GM12878 (cell line): Measurements from ENCODE around the gene CHCHD3. TPM values are rescaled to one million over a fixed set of nuclear protein-coding genes. Genes with fewer than 3 reads are reported as not detected.

ENCODE experiments used
- ATAC-seq: fragments of 200-7000 bp; cut with Tn5 transposase; 3 replicates; pipeline ENCODE4 v1.9.1; 2020; ENCODE audit warnings: mild to moderate bottlenecking, moderate library complexity
- BruUV-seq: library from RNA; stranded (reverse); fragments of 400-500 nt; replicated peaks from 2 replicates; lab custom pipeline; 2021; lab: Mats Ljungman, UMichigan
- CTCF ChIA-PET: fragments of 300-600 bp; sonication (Branson Sonifier 250); formaldehyde crosslinking; extraction: SDS; loops from one replicate; lab custom pipeline; 2021; ENCODE audit warnings: inconsistent platforms; lab: Yijun Ruan, JAX
- POLR2A ChIA-PET: fragments of 350-600 bp; formaldehyde crosslinking; extraction: SDS; loops from one replicate; lab custom pipeline; 2021; ENCODE audit warnings: inconsistent platforms; lab: Charles Lee
- RAD21 ChIA-PET: fragments of 300-600 bp; sonication (Branson Sonifier 250); formaldehyde crosslinking; loops from one replicate; lab custom pipeline; 2023; ENCODE audit warnings: antibody characterized with exemption; ENCODE audit not compliant: unreplicated experiment; lab: Charles Lee
- SMC1A ChIA-PET: fragments of 300-600 bp; sonication (Branson Sonifier 250); formaldehyde crosslinking; loops from one replicate; lab custom pipeline; 2023; ENCODE audit not compliant: unreplicated experiment, uncharacterized antibody; lab: Charles Lee
- DNase-seq: peaks from one replicate; pipeline ENCODE4 v3.0.0-alpha.2; 2011; ENCODE audit warnings: low read depth, low spot score
- FAIRE-seq: peaks from 3 replicates; lab custom pipeline; 2011; peaks lifted over from hg19 to GRCh38; lab: Jason Lieb, UNC
- H2AFZ ChIP-seq: 2 replicates; pipeline ENCODE4 v1.6.0; 2011; ENCODE audit warnings: low read depth, low read length, control low read depth; ENCODE audit not compliant: control insufficient read depth
- H3K27ac ChIP-seq: 2 replicates; pipeline ENCODE4 v1.5.1; 2011; ENCODE audit warnings: control low read depth; ENCODE audit not compliant: control insufficient read depth, insufficient read depth
- H3K27me3 ChIP-seq, 2 experiments: replicated peaks in 1 of 2; 2 replicates each; pipeline versions ENCODE4 v1.6.0 to v1.6.1; 2011; ENCODE audit warnings: low read length in 1 of 2; ENCODE audit not compliant: control insufficient read depth in 2 of 2, insufficient read depth in 2 of 2
- H3K36me3 ChIP-seq, 2 experiments: 2 replicates each; pipeline ENCODE4 v1.5.1; 2011; ENCODE audit warnings: low read length in 1 of 2; ENCODE audit not compliant: control insufficient read depth in 2 of 2, insufficient read depth in 2 of 2
- H3K4me1 ChIP-seq: 2 replicates; pipeline ENCODE4 v1.6.1; 2011; ENCODE audit warnings: mild to moderate bottlenecking, low read length, moderate library complexity, mixed read lengths; ENCODE audit not compliant: control insufficient read depth, insufficient read depth
- H3K4me2 ChIP-seq: 2 replicates; pipeline ENCODE4 v1.6.0; 2011; ENCODE audit warnings: control low read depth; ENCODE audit not compliant: control insufficient read depth, insufficient read depth
- H3K4me3 ChIP-seq: fragments of 200-600 bp; sonication (generic); 2 replicates; pipeline ENCODE4 v1.5.1; 2016
- H3K79me2 ChIP-seq: 2 replicates; pipeline ENCODE4 v1.6.0; 2011; ENCODE audit warnings: low read length; ENCODE audit not compliant: control insufficient read depth, insufficient read depth
- H3K9ac ChIP-seq: 2 replicates; pipeline ENCODE4 v1.8.0; 2011; ENCODE audit warnings: low read length, control low read depth, mixed read lengths; ENCODE audit not compliant: control insufficient read depth, insufficient read depth
- H3K9me3 ChIP-seq: replicated peaks from 3 replicates; pipeline ENCODE4 v1.5.1; 2011; ENCODE audit warnings: mild to moderate bottlenecking, low read length; ENCODE audit not compliant: control insufficient read depth, insufficient read depth
- H4K20me1 ChIP-seq: 2 replicates; pipeline ENCODE4 v1.6.0; 2011; ENCODE audit not compliant: control insufficient read depth, insufficient read depth
- BRCA1 ChIP-seq: IDR thresholded peaks from 2 replicates; pipeline ENCODE4 v1.6.1; 2011; ENCODE audit warnings: low read depth, low read length, improper control_type of control experiment
- CREB1 ChIP-seq: IDR thresholded peaks from 2 replicates; pipeline ENCODE4 v1.6.1; 2012; ENCODE audit warnings: low read depth, mild to moderate bottlenecking, inconsistent platforms
- HDAC2 ChIP-seq: fragments of 200-600 bp; sonication (generic); IDR thresholded peaks from 2 replicates; pipeline ENCODE4 v1.6.1; 2017
- HDAC6 ChIP-seq: fragments of 200-600 bp; sonication (generic); IDR thresholded peaks from one replicate; pipeline ENCODE4 v1.8.0; 2017; ENCODE audit warnings: antibody characterized with exemption; ENCODE audit not compliant: unreplicated experiment
- HDGF ChIP-seq: fragments of 450-650 bp; IDR thresholded peaks from 2 replicates; pipeline ENCODE4 v1.6.1; 2016; ENCODE audit warnings: antibody characterized with exemption
- IKZF1 ChIP-seq: fragments of 450-650 bp; conservative IDR thresholded peaks from 2 replicates; pipeline ENCODE4 v1.6.1; 2017; ENCODE audit warnings: antibody characterized with exemption, mild to moderate bottlenecking
- MEF2A ChIP-seq: IDR thresholded peaks from 2 replicates; pipeline ENCODE4 v1.6.1; 2011; ENCODE audit warnings: low read depth, mild to moderate bottlenecking, low read length, moderate library complexity; ENCODE audit not compliant: insufficient read depth
- NFXL1 ChIP-seq: fragments of 450-650 bp; IDR thresholded peaks from 2 replicates; pipeline ENCODE4 v1.6.1; 2017; ENCODE audit warnings: antibody characterized with exemption, mild to moderate bottlenecking, borderline replicate concordance
- POLR2AphosphoS2 ChIP-seq: IDR thresholded peaks from 2 replicates; pipeline ENCODE4 v1.6.1; 2011; ENCODE audit warnings: low read depth, mild to moderate bottlenecking, low read length, improper control_type of control experiment, moderate library complexity
- RUNX3 ChIP-seq: IDR thresholded peaks from 2 replicates; pipeline ENCODE4 v1.6.1; 2012; ENCODE audit warnings: low read length, inconsistent platforms
- TCF3 ChIP-seq: IDR thresholded peaks from 2 replicates; pipeline ENCODE4 v1.6.1; 2012; ENCODE audit warnings: low read depth, mild to moderate bottlenecking, low read length, borderline replicate concordance; ENCODE audit not compliant: insufficient read depth
- WGBS: methylation state at CpG from one replicate; pipeline ENCODE4 v1.1.6; 2016; ENCODE audit warnings: low lambda C conversion rate; ENCODE audit not compliant: insufficient replicate concordance, insufficient coverage; ENCODE audit errors: missing lambda C conversion rate; 5-methylcytosine and 5-hydroxymethylcytosine counted together
- in situ Hi-C: fragments of 300-500 bp; cut with MboI; formaldehyde crosslinking; loops from 9 replicates; pipeline ENCODE4 v1.14.3; 2018; ENCODE audit warnings: mixed read lengths
- intact Hi-C: fragments of 100-400 bp; cut with micrococcal nuclease; formaldehyde crosslinking; loops from one replicate; pipeline ENCODE4 v1.14.2; 2022; ENCODE audit not compliant: unreplicated experiment
- polyA plus RNA-seq, 11 experiments: library from polyadenylated mRNA; depleted of rRNA in 4 of 11; unstranded in 6 of 11; stranded (reverse) in 5 of 11; fragments of >200 nt; fragmentation: Nextera tagmentation in 4 of 11; fragmentation: Illumina TruSeq in 1 of 11; extraction: Ambion mirVana in 4 of 11; extraction: Trizol in 1 of 11; gene quantifications; 1 replicate in 1 of 11; 2 replicates in 10 of 11; pipeline versions ENCODE4 v1.2.1 to v1.2.3, GENCODE V29; 2011 to 2016; ENCODE audit warnings: inconsistent platforms in 2 of 11, missing spikeins in 2 of 11, low read depth in 1 of 11
- total RNA-seq, 4 experiments: library from RNA; depleted of rRNA in 3 of 4; stranded (reverse); fragments of >200 nt in 3 of 4; fragmentation: Illumina TruSeq in 1 of 4; extraction: Trizol in 1 of 4; gene quantifications; 2 replicates each; pipeline versions ENCODE4 v1.2.1 to v1.2.3, GENCODE V29; 2013 to 2021
- TF ChIP-seq, protein P1 (sequence below): fragments of 450-650 bp; IDR thresholded peaks from 2 replicates; pipeline ENCODE4 v1.6.1; 2016; ENCODE audit warnings: mild to moderate bottlenecking
- TF ChIP-seq, protein P2 (sequence below): fragments of 450-650 bp; IDR thresholded peaks from 2 replicates; pipeline ENCODE4 v1.6.1; 2017; ENCODE audit warnings: mild to moderate bottlenecking, low read depth, inconsistent platforms; ENCODE audit not compliant: poor library complexity, severe bottlenecking
- TF ChIP-seq, protein P3 (sequence below): IDR thresholded peaks from 2 replicates; pipeline ENCODE4 v1.6.1; 2012; ENCODE audit warnings: mild to moderate bottlenecking, low read depth, low read length
- TF ChIP-seq, protein P4 (sequence below): fragments of 450-650 bp; IDR thresholded peaks from 2 replicates; pipeline ENCODE4 v1.6.1; 2018; ENCODE audit warnings: mild to moderate bottlenecking, low read depth, moderate library complexity; ENCODE audit not compliant: partially characterized antibody

CHCHD3 gene
- total and polyA plus RNA-seq, 10 of the 15 experiments (the other 5 are each of a cell fraction or from before 2014, with no cell fraction given): 38.3 to 178 (median 96.2) TPM

DNA sequence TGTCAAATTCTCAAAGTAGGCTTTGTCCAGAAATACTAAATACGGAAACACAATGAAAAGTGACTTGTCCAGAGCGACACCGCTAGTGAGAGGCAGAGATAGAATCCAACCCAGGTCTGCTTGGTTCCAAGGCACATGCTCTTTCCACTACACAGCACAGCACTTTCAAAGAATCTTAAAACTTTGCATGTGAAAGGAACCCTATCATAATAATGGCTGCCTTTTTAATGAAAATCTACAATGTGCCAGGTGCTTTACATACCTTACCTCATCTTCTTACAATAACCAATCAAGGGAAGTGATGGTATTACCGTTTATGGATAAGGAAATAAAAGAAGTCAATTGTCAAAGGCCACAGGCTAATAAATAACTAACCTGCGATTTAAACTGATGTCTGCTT lies 2.6 kb downstream of the CHCHD3 start:
- POLR2A ChIA-PET: no interaction called here
- peak overlapping the region; percentile 25; the same call in 1 of the 2 replicates for H3K4me3 ChIP-seq
- H3K79me2 ChIP-seq: peaks cover 68% of the 10 kb centered on the region
- peaks cover 3% of the 10 kb centered on the region; the same call in 1 of the 3 replicates for H3K9me3 ChIP-seq
- H3K27me3 ChIP-seq: no peaks in the 10 kb centered on the region
- no peak overlapping the region for H3K9ac ChIP-seq
- RAD21 ChIA-PET: no interaction called here
- H3K4me2 ChIP-seq: no peak overlapping the region
- no peak overlapping the region for H2AFZ ChIP-seq
- WGBS: 85% methylated on average over 5 of the region's 5 CpGs
- no peaks in the 10 kb centered on the region; the same call in 1 of the 2 replicates for H3K4me1 ChIP-seq
- ATAC-seq (no peak), FAIRE-seq (no peak), DNase-seq (no peak)
- intact Hi-C loops: no loop called here
- H3K27ac ChIP-seq: no peak overlapping the region
- CTCF ChIA-PET: interaction anchor here (1.3 to 1.6 kb wide), 2 partner anchors 13 to 16 kb away, joined by 3 read pairs; no protein-coding TSS in a partner anchor
- in situ Hi-C loops: no loop called here
- SMC1A ChIA-PET: interaction anchor here (0.8 to 2.1 kb wide), 6 partner anchors 21 to 230 kb away, joined by 3 to 11 read pairs (median 4); partner anchors contain the start of gene EXOC4
- peaks cover 0 to 10% of the 10 kb centered on the region in 2 experiments; a peak in 2 of 4 replicates for H3K36me3 ChIP-seq
- no peaks in the 10 kb centered on the region for H4K20me1 ChIP-seq
- no TSS peak for BruUV-seq
- TF ChIP-seq MEF2A (no peak), TCF3 (no peak), POLR2AphosphoS2 (no peak), RUNX3 (no peak), NFXL1 (no peak), IKZF1 (no peak), HDAC2 (no peak), HDGF (no peak), CREB1 (no peak), BRCA1 (no peak), HDAC6 (no peak)
- TF ChIP-seq, protein P1, sequence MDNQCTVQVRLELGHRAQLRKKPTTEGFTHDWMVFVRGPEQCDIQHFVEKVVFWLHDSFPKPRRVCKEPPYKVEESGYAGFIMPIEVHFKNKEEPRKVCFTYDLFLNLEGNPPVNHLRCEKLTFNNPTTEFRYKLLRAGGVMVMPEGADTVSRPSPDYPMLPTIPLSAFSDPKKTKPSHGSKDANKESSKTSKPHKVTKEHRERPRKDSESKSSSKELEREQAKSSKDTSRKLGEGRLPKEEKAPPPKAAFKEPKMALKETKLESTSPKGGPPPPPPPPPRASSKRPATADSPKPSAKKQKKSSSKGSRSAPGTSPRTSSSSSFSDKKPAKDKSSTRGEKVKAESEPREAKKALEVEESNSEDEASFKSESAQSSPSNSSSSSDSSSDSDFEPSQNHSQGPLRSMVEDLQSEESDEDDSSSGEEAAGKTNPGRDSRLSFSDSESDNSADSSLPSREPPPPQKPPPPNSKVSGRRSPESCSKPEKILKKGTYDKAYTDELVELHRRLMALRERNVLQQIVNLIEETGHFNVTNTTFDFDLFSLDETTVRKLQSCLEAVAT: no peak
- TF ChIP-seq, protein P2, sequence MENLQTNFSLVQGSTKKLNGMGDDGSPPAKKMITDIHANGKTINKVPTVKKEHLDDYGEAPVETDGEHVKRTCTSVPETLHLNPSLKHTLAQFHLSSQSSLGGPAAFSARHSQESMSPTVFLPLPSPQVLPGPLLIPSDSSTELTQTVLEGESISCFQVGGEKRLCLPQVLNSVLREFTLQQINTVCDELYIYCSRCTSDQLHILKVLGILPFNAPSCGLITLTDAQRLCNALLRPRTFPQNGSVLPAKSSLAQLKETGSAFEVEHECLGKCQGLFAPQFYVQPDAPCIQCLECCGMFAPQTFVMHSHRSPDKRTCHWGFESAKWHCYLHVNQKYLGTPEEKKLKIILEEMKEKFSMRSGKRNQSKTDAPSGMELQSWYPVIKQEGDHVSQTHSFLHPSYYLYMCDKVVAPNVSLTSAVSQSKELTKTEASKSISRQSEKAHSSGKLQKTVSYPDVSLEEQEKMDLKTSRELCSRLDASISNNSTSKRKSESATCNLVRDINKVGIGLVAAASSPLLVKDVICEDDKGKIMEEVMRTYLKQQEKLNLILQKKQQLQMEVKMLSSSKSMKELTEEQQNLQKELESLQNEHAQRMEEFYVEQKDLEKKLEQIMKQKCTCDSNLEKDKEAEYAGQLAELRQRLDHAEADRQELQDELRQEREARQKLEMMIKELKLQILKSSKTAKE: no peak
- TF ChIP-seq, protein P3, sequence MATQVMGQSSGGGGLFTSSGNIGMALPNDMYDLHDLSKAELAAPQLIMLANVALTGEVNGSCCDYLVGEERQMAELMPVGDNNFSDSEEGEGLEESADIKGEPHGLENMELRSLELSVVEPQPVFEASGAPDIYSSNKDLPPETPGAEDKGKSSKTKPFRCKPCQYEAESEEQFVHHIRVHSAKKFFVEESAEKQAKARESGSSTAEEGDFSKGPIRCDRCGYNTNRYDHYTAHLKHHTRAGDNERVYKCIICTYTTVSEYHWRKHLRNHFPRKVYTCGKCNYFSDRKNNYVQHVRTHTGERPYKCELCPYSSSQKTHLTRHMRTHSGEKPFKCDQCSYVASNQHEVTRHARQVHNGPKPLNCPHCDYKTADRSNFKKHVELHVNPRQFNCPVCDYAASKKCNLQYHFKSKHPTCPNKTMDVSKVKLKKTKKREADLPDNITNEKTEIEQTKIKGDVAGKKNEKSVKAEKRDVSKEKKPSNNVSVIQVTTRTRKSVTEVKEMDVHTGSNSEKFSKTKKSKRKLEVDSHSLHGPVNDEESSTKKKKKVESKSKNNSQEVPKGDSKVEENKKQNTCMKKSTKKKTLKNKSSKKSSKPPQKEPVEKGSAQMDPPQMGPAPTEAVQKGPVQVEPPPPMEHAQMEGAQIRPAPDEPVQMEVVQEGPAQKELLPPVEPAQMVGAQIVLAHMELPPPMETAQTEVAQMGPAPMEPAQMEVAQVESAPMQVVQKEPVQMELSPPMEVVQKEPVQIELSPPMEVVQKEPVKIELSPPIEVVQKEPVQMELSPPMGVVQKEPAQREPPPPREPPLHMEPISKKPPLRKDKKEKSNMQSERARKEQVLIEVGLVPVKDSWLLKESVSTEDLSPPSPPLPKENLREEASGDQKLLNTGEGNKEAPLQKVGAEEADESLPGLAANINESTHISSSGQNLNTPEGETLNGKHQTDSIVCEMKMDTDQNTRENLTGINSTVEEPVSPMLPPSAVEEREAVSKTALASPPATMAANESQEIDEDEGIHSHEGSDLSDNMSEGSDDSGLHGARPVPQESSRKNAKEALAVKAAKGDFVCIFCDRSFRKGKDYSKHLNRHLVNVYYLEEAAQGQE: no peak
- TF ChIP-seq, protein P4, sequence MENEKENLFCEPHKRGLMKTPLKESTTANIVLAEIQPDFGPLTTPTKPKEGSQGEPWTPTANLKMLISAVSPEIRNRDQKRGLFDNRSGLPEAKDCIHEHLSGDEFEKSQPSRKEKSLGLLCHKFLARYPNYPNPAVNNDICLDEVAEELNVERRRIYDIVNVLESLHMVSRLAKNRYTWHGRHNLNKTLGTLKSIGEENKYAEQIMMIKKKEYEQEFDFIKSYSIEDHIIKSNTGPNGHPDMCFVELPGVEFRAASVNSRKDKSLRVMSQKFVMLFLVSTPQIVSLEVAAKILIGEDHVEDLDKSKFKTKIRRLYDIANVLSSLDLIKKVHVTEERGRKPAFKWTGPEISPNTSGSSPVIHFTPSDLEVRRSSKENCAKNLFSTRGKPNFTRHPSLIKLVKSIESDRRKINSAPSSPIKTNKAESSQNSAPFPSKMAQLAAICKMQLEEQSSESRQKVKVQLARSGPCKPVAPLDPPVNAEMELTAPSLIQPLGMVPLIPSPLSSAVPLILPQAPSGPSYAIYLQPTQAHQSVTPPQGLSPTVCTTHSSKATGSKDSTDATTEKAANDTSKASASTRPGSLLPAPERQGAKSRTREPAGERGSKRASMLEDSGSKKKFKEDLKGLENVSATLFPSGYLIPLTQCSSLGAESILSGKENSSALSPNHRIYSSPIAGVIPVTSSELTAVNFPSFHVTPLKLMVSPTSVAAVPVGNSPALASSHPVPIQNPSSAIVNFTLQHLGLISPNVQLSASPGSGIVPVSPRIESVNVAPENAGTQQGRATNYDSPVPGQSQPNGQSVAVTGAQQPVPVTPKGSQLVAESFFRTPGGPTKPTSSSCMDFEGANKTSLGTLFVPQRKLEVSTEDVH: no peak
